Activated T-cell treated with anti-CD3 and anti-CD28 coated beads, Interleukin-2, amount 50 U/mL, for 4 hours (primary cell): ENCODE measurements around the gene NDUFS6. TPM values are rescaled to one million over a fixed set of nuclear protein-coding genes. Genes with fewer than 3 reads are reported as not detected.
A peak's percentile ranks its signal among the peaks of the same experiment; 100 is the strongest.
"Not testable (repeated sequence)": the region's sequence is repeated elsewhere in the genome, so short reads cannot be mapped to it uniquely, and the experiment has no call there.

ENCODE experiments used
- ATAC-seq, 2 donors: fragments of 200-7000 bp; cut with Tn5 transposase; one replicate each; pipeline ENCODE4 v1.10.0; 2021
- DNase-seq: peaks from one replicate; pipeline ENCODE4 v3.0.0-alpha.2; 2020
- H3K27me3 Mint-ChIP-seq: one replicate; pipeline ENCODE4 v1.8.0; 2021; ENCODE audit warnings: low read depth, mixed read lengths
- H3K36me3 Mint-ChIP-seq: one replicate; pipeline ENCODE4 v1.8.0; 2022; ENCODE audit warnings: mixed read lengths; ENCODE audit not compliant: insufficient read depth
- H3K4me1 Mint-ChIP-seq: one replicate; pipeline ENCODE4 v1.8.0; 2021; ENCODE audit warnings: low read depth, mixed read lengths
- H3K4me3 Mint-ChIP-seq: one replicate; pipeline ENCODE4 v1.8.0; 2021; ENCODE audit warnings: mild to moderate bottlenecking, moderate library complexity, mixed read lengths
- H3K9me3 Mint-ChIP-seq: one replicate; pipeline ENCODE4 v1.8.0; 2021; ENCODE audit warnings: mixed read lengths
- total RNA-seq, 3 donors: library from RNA; stranded (reverse); gene quantifications; one replicate each; pipeline ENCODE4 v1.2.1, GENCODE V29; 2021

Gene NDUFS6
- total RNA-seq, 3 donors from 2014 or later: 55.6 to 64.9 (median 61.4) TPM

DNA sequence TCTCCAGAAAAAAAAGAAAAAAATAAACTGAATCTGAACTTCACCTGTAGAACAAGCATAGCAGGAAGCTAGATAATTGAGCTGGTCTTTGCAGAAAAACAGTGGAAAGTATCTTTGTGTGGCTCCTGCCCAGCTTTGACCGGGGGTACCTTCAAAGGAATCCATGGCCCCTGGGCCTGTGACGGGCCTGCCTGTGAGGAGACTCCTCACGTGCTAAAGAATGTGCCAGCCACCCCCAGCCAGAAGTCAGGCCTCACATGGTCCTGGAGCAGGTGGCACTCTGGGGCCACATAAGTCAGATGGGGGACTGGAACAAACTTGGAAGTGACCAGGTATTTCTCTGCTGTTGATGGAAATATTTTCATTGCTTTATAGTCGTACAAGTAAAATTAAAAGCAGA, 4.1 kb downstream of the NDUFS6 start:
- peaks cover 36% of the 10 kb centered on the region for H3K4me1 Mint-ChIP-seq
- DNase-seq (no peak), ATAC-seq (no peak)
- peaks cover 55% of the 10 kb centered on the region for H3K36me3 Mint-ChIP-seq
- H3K9me3 Mint-ChIP-seq: no peaks in the 10 kb centered on the region
- no peak overlapping the region for H3K4me3 Mint-ChIP-seq
- H3K27me3 Mint-ChIP-seq: no peaks in the 10 kb centered on the region

DNA sequence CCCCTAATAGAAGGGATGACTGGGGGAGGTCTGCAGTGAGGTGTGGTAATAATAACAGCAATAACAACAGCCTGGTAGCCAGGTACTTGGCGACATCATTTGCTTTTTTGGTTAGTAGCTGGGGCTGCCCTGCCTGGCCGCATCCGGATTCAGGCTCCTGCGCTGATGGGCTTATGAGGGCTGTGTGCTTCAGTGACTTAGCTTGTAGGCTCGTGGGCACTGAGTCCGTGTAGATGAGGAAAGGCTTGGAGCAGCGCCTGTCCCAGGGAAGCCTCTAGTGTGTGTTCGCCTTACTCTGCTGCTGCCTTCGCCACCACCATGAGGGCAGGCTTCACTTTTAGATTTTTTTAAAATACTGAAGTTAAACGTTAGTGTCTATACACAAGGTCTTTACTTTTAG, 4.5 kb downstream of the NDUFS6 start:
- ATAC-seq (no peak), DNase-seq (no peak)
- H3K9me3 Mint-ChIP-seq: no peaks in the 10 kb centered on the region
- peaks cover 36% of the 10 kb centered on the region for H3K4me1 Mint-ChIP-seq
- H3K36me3 Mint-ChIP-seq: peaks cover 55% of the 10 kb centered on the region
- H3K27me3 Mint-ChIP-seq: no peaks in the 10 kb centered on the region
- no peak overlapping the region for H3K4me3 Mint-ChIP-seq

DNA sequence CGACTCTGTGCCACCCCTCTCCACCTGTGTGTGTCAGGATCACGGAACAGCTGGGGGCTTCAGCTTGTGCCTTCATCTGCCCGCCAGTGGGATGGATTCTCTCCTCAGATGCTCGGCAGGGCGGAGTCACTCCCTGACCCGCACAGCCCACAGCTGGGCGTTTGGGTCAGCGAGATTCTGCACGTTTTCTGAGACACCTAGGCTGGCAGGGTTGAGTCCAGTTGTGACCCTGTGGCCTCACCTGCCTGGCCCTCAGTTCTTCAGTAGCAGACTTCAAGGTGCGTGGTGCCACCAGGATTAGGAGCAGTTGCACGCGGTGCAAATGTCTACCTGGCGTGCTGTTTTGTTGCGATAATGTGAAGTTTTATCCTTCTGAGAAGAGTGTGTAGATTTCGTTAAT, 5.0 kb downstream of the NDUFS6 start:
- Mint-ChIP-seq H3K36me3 (peaks cover 58% of the 10 kb centered on the region), H3K27me3 (no peaks in the 10 kb centered on the region), H3K4me1 (peaks cover 36% of the 10 kb centered on the region), H3K9me3 (no peaks in the 10 kb centered on the region), H3K4me3 (no peak overlapping the region)
- no peak for DNase-seq
- ATAC-seq: no peak

DNA sequence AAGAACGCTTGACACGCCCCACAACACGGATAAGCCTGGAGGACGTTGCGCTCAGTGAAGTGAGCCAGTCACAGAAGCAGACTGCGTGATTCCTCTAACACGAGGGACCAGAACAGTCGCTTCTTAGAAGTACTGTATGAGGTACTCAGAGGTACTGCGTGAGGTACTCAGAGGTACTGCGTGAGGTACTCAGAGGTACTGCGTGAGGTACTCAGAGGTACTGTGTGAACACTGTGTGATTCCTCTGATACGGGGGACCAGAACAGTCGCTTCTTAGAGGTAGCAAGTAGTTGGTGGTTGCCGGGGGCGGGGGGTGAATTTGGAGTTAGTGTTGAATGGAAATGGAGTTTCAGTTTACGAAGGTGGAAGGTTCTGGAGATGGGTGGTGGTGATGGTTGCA, 5.8 kb downstream of the NDUFS6 start:
- Mint-ChIP-seq H3K36me3 (peaks cover 64% of the 10 kb centered on the region), H3K4me3 (no peak overlapping the region), H3K4me1 (peaks cover 35% of the 10 kb centered on the region), H3K9me3 (no peaks in the 10 kb centered on the region), H3K27me3 (no peaks in the 10 kb centered on the region)
- DNase-seq (no peak), ATAC-seq (peak; percentile 39 to 47)

DNA sequence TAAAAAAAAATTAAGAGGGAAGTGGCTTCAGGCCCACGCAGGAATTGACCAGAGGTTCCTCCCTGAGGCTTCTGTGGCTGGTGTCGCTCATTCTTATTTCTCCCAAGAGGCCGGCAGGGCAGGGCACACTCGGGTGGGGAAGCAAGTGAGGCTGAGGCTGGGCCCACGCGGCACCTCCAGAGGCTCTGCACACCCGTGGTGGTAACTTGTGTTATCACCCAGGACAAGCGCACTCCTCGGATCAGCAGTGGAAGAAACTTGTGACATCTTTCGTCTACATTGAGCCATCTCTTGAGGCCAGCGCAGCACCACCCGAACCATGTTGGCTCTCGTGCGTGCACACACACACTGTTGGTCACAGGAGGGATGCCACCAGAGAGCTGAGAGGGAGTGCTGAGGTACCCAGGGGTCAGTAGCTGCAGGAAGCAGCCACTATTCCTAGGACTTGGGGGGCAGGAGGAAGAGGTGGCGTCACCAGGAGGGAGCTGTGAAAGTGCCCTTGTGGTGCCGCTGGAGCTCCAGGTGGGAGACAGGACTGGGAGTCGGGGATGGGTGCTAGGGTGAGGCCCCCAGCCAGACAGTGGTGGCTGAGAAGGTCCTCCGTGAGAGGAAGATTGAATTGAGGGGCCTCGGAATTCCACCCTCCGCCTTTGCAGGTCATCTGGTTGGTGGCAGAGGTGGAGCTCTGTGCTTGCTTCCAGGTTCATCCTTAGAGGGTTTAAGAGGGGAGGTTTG, 6.4 kb downstream of the NDUFS6 start:
- Mint-ChIP-seq H3K4me1 (peaks cover 31% of the 10 kb centered on the region), H3K36me3 (peaks cover 63% of the 10 kb centered on the region), H3K9me3 (no peaks in the 10 kb centered on the region), H3K4me3 (no peak overlapping the region), H3K27me3 (no peaks in the 10 kb centered on the region)
- no peak for ATAC-seq
- no peak for DNase-seq

DNA sequence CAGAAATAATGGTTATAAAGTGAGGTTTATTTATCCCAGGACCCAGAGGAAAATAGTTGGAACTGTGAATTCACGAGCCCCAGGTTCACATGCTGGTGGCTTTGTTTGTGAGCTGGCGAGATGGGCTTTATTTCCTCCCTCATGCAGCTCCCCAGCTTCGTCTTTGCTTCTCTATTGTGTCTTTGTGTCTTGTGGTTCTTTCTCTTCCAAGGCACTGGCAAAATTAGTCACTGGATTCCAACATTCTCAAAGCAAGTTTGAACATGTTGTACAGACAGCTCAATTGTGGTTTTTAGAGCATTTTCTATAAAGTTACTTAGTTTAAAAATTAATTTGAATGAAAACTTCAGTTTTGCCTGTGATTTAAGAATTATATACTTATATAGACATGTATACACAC, 7.2 kb downstream of the NDUFS6 start:
- ATAC-seq: no peak
- Mint-ChIP-seq H3K4me1 (peaks cover 23% of the 10 kb centered on the region), H3K27me3 (no peaks in the 10 kb centered on the region), H3K36me3 (peaks cover 55% of the 10 kb centered on the region), H3K9me3 (no peaks in the 10 kb centered on the region), H3K4me3 (no peak overlapping the region)
- DNase-seq: no peak

GRCh38 chr5:1809416-1810035, 8.3 kb downstream of the NDUFS6 start:
- H3K4me1 Mint-ChIP-seq: peaks cover 16% of the 10 kb centered on the region
- peaks cover 52% of the 10 kb centered on the region for H3K36me3 Mint-ChIP-seq
- H3K27me3 Mint-ChIP-seq: no peaks in the 10 kb centered on the region
- no peak for DNase-seq
- H3K4me3 Mint-ChIP-seq: no peak overlapping the region
- no peak for ATAC-seq
- H3K9me3 Mint-ChIP-seq: no peaks in the 10 kb centered on the region

DNA sequence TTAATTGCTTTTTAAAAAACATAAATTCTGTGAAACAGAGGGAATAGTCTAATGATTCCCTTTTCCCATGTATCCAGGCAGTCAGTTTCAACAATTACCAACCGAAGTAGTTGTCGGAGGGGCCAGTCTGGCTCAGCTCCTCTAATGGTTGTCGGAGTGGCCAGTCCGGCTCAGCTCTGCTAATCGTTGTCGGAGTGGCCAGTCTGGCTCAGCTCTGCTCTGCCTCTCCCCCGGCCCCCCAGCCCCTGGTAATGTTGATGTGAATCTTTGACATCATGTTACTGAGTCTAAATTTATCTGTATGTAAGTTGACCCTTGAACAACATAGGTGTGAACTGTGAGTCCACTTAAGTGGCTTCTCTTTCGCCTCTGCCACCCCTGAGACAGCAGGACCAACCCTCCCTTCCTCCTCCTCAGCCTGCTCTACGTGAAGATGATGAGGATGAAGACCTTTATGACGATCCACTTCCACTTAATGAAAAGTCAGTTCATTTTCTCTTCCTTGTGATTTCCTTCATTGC, 9.4 kb downstream of the NDUFS6 start:
- ATAC-seq: no peak
- H3K4me3 Mint-ChIP-seq: no peak overlapping the region
- peaks cover 48% of the 10 kb centered on the region for H3K36me3 Mint-ChIP-seq
- H3K4me1 Mint-ChIP-seq: peaks cover 16% of the 10 kb centered on the region
- H3K27me3 Mint-ChIP-seq: no peaks in the 10 kb centered on the region
- DNase-seq: no peak
- no peaks in the 10 kb centered on the region for H3K9me3 Mint-ChIP-seq

GRCh38 chr5:1814183-1815020, 13.2 kb downstream of the NDUFS6 start:
- H3K4me3 Mint-ChIP-seq: no peak overlapping the region
- H3K36me3 Mint-ChIP-seq: peaks cover 47% of the 10 kb centered on the region
- H3K9me3 Mint-ChIP-seq: no peaks in the 10 kb centered on the region
- H3K4me1 Mint-ChIP-seq: peaks cover 1% of the 10 kb centered on the region
- H3K27me3 Mint-ChIP-seq: no peaks in the 10 kb centered on the region
- no peak for ATAC-seq
- no peak for DNase-seq

DNA sequence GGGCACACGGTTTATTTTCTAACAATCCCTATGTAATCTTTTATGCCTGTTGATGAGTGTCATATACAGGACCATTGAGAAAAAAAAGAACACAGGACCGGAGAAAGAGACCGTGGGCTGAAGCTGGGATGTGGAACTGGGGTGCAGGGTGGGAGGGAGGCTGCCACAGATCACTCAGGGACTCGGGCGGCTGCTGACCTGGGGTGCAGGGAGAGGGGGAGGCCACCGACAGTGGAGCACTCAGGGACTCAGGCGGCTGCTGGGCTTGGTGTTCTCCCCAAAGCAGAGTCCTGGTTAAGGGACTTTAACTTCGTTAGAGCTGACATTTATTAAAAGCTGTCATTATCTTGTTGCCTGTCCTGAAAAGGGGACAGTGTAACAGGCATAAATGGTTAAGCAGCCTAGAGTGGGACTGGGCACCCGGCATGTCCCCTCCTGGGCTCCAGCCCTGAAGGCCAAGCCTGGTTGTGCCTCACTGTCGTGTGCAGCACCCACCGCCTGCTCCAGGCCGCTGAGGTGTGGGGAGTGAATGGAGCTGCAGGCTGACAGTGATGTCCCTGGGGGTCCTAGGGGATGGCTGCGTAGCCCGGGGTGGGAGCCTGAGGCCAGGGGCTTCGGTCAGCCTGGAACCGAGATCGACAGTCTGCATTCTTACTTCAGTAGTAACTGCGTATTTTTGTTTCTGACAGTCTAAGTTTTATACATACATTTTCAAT, 14.0 kb downstream of the NDUFS6 start:
- Mint-ChIP-seq H3K4me3 (no peak overlapping the region), H3K27me3 (no peaks in the 10 kb centered on the region), H3K4me1 (no peaks in the 10 kb centered on the region), H3K36me3 (peaks cover 46% of the 10 kb centered on the region), H3K9me3 (no peaks in the 10 kb centered on the region)
- DNase-seq (no peak), ATAC-seq (no peak)

DNA sequence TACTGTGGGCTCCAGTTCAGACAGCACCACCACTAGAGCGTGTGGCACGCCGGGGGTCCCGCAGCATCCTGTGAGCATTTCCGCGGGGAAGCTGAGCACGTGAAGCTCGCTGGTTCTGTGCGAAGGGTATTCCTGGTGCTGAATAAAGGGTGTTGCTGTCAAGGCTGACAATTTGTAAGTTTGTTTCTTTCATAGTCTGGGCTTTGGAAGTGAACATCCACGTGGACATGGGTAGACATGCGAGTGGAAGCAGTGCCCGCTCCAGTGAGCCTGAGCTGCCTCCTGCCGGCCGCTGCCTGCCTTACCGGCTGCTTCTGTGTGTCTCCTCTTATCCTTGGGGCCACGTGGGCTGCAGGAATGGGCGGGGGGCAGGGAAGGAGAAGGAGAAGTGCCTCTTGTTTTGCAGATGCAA, 14.7 kb downstream of the NDUFS6 start:
- no peaks in the 10 kb centered on the region for H3K4me1 Mint-ChIP-seq
- peaks cover 49% of the 10 kb centered on the region for H3K36me3 Mint-ChIP-seq
- no peaks in the 10 kb centered on the region for H3K9me3 Mint-ChIP-seq
- ATAC-seq: no peak
- DNase-seq: no peak
- no peak overlapping the region for H3K4me3 Mint-ChIP-seq
- no peaks in the 10 kb centered on the region for H3K27me3 Mint-ChIP-seq

GRCh38 chr5:1816495-1817089, 15.4 kb downstream of the NDUFS6 start:
- not testable (repeated sequence) for DNase-seq, H3K4me3 Mint-ChIP-seq, H3K4me1 Mint-ChIP-seq, ATAC-seq, H3K9me3 Mint-ChIP-seq, H3K27me3 Mint-ChIP-seq
- peaks cover 51% of the 10 kb centered on the region for H3K36me3 Mint-ChIP-seq

DNA sequence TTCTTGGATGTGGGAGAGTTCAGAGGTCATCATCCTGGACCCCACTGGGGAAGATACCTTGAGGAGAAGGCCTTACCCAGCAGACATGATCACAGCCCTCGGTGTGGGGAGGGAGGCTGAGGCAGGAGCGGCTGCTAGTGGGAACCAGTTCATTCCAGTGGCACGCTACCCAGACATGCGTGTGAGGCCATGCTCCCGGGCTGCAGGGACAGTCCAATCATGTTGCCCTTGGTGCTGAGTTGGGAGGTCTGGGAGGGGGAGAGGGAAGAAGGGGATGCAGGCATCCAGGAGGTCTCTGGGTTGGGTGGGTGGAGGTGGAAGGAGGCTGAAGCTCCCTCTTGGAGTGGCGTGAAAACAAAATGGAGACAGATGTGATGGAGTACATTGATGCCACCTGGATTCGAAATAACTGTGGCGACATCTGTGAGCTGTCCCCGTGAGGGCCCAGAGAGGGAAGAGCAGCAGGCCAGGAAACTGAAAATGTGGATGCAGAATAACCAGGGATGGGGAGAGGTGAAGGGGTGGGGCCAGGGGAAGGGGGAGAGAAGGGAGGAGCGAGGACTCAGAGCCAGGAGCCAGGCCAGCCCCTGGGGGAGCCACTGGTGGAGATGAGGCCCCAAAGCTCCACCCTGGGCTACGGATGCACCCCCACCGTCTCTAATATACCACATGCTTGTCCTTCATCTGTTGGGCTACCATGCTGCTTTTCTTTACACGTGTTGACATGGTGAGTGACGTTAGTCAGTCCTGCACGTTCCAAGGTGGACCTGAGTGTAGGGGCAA, 16.2 kb downstream of the NDUFS6 start:
- no peak for DNase-seq
- no peak for ATAC-seq
- Mint-ChIP-seq H3K4me1 (no peaks in the 10 kb centered on the region), H3K9me3 (no peaks in the 10 kb centered on the region), H3K36me3 (peaks cover 50% of the 10 kb centered on the region), H3K4me3 (no peak overlapping the region), H3K27me3 (no peaks in the 10 kb centered on the region)
